ENCODE results near the gene DAPL1. TPM values are rescaled to one million over a fixed set of nuclear protein-coding genes. Genes with fewer than 3 reads are reported as not detected.

The DAPL1 gene
- total RNA-seq, 2 donors from 2014 or later: not detected

DNA sequence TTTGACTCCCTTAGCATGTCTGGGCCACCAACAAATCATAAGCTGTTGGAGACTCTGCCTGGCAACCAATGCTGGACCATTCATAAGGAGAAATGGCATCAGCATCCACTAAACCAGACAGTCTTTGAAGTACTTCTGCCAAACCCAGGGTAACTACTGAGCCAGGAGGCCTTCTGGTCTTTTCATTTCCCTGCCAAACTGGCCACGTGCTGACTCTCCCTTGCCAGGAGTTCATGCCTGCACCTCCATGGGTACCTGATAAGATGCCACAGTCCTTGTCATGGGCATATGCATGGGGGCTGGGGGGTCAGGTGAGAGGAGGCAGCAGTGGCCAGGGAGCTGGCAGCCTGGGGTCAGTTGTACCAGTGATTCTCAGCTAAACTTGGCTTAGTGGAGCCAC, 34.2 kb upstream of the DAPL1 start:
- TF ChIP-seq, protein P1, sequence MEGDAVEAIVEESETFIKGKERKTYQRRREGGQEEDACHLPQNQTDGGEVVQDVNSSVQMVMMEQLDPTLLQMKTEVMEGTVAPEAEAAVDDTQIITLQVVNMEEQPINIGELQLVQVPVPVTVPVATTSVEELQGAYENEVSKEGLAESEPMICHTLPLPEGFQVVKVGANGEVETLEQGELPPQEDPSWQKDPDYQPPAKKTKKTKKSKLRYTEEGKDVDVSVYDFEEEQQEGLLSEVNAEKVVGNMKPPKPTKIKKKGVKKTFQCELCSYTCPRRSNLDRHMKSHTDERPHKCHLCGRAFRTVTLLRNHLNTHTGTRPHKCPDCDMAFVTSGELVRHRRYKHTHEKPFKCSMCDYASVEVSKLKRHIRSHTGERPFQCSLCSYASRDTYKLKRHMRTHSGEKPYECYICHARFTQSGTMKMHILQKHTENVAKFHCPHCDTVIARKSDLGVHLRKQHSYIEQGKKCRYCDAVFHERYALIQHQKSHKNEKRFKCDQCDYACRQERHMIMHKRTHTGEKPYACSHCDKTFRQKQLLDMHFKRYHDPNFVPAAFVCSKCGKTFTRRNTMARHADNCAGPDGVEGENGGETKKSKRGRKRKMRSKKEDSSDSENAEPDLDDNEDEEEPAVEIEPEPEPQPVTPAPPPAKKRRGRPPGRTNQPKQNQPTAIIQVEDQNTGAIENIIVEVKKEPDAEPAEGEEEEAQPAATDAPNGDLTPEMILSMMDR (IDR thresholded peaks at IDR 0.05): no peak
- no peaks in the 10 kb centered on the region for H3K27me3 ChIP-seq
- no peak overlapping the region for H3K4me3 ChIP-seq
- no peaks in the 10 kb centered on the region for H3K36me3 ChIP-seq
- no peaks in the 10 kb centered on the region for H3K4me1 ChIP-seq
- DNase-seq (ENCODE audit: low spot score): no peak
- H3K27ac ChIP-seq: no peak overlapping the region
- peaks cover 0 to 5% of the 10 kb centered on the region in 2 donors for H3K9me3 ChIP-seq

- DNase-seq (ENCODE audit: low spot score): no peak
- H3K27me3 ChIP-seq: no peaks in the 10 kb centered on the region
- no peaks in the 10 kb centered on the region for H3K4me1 ChIP-seq
- peaks cover 0 to 5% of the 10 kb centered on the region in 2 donors for H3K9me3 ChIP-seq
- TF ChIP-seq, protein P1 (IDR thresholded peaks at IDR 0.05): no peak
- H3K36me3 ChIP-seq: no peaks in the 10 kb centered on the region
- no peak overlapping the region for H3K4me3 ChIP-seq
- no peak overlapping the region for H3K27ac ChIP-seq
Observed at GRCh38 chr2:158761621-158762020, 33.5 kb upstream of the DAPL1 start.

DNA sequence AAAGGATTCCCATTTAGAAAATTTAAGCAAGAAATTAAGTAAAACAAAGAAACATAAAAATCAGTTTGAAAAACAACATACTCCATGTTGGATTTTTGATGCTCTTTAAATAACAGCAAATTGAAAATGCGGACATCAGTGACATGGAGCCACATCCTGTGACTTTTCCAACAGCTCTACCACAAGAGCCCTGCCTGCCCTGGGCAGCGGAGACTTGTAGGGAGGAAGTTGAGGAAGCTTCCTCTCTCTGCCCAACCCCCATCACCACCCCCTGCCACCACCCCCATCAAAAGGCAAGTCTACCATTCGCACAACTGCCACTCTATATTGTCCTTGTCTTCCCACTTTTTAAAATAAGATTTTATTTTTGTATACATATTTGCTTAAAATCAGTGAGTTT, 32.8 kb upstream of the DAPL1 start:
- H3K27ac ChIP-seq: no peak overlapping the region
- no peaks in the 10 kb centered on the region for H3K4me1 ChIP-seq
- TF ChIP-seq, protein P1 (IDR thresholded peaks at IDR 0.05): no peak
- peaks cover 0 to 5% of the 10 kb centered on the region in 2 donors for H3K9me3 ChIP-seq
- H3K4me3 ChIP-seq: no peak overlapping the region
- no peaks in the 10 kb centered on the region for H3K27me3 ChIP-seq
- H3K36me3 ChIP-seq: no peaks in the 10 kb centered on the region
- DNase-seq (ENCODE audit: low spot score): no peak

- Histone ChIP-seq H3K27ac (no peak overlapping the region), H3K27me3 (no peaks in the 10 kb centered on the region), H3K4me1 (no peaks in the 10 kb centered on the region), H3K36me3 (no peaks in the 10 kb centered on the region), H3K4me3 (no peak overlapping the region), H3K9me3 (no peaks in the 10 kb centered on the region)
- TF ChIP-seq, protein P1 (IDR thresholded peaks at IDR 0.05): no peak
- no peak for DNase-seq (ENCODE audit: low spot score)
Observed at GRCh38 chr2:158766524-158766923, 28.6 kb upstream of the DAPL1 start.

DNA sequence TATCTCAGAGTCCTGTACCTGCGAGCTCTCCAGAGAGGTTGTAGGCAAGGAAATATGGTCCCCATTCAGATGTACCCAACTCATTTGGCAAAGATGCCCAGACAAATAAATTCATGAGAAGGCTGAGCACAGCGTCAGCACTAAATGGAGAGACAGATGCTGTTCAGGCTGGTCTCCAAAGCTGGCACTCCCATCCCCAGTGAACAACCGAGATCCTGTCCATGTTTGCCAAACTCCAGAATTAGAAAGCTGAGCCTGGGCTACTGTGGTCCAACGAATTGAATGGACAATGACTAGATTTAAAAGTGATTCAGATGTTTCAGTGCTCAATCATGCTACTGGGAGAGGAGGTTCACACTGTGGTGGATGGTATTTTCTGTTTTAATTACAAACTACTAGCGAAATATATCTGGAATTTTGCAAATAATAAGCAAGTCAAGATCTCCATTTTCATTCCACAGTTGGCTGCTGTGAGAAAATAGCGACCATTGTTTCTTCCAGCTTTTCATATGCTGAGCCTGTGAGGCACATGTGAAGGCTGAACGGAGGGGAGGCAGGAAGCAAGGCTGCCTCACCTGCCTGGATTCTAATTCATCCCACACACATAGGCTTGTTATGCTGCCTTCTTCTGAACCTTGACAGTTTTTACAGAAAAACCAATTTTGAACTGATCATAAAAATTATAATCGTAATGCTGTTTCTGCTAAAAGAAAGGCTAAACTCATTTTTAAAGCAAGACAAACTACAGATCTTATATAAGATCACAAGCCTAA, 22.6 kb upstream of the DAPL1 start:
- TF ChIP-seq, protein P1 (IDR thresholded peaks at IDR 0.05): no peak
- Histone ChIP-seq H3K27ac (no peak overlapping the region), H3K4me3 (no peak overlapping the region), H3K4me1 (no peaks in the 10 kb centered on the region), H3K36me3 (no peaks in the 10 kb centered on the region), H3K9me3 (no peaks in the 10 kb centered on the region), H3K27me3 (no peaks in the 10 kb centered on the region)
- DNase-seq (ENCODE audit: low spot score): no peak

DNA sequence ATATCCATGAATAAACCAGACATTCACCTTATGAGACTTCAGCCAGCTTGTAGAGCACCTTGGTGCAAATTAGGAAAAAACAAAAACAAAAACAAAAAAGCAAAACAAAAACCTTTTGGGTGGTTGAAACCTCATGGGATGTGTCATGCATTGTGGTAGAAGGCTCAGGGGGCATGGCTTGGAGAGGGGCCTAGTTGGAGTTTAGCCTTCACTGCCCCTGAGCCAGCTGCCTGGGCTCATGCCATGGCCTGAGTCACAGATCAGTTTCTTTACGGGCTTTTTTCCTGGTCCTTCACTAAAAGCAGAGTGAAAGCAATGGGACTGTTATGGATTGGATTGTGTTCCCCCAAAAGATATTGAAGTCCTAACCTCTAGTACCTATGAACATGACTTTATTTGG, 22.0 kb upstream of the DAPL1 start:
- TF ChIP-seq, protein P1 (IDR thresholded peaks at IDR 0.05): no peak
- Histone ChIP-seq H3K27me3 (no peaks in the 10 kb centered on the region), H3K36me3 (no peaks in the 10 kb centered on the region), H3K4me1 (no peaks in the 10 kb centered on the region), H3K27ac (no peak overlapping the region), H3K9me3 (no peaks in the 10 kb centered on the region), H3K4me3 (no peak overlapping the region)
- DNase-seq (ENCODE audit: low spot score): no peak
